ENCODE results near the gene CACNB3. TPM values are rescaled to one million over a fixed set of nuclear protein-coding genes. Genes with fewer than 3 reads are reported as not detected.

The CACNB3 gene
- total and polyA plus RNA-seq, 2 experiments from 2014 or later = 23.2 to 28.6 TPM

GRCh38 chr12:48800971-48801370, 17.3 kb upstream of the CACNB3 start:
- TF ChIP-seq CTCF (IDR thresholded peaks at IDR 0.05; ENCODE audit: poor library complexity) (no peak), EZH2 (IDR thresholded peaks at IDR 0.05; ENCODE audit: borderline replicate concordance) (no peak), EZH2phosphoT487 (IDR thresholded peaks at IDR 0.05; ENCODE audit: low read depth, severe bottlenecking, unreplicated experiment) (no peak)
- WGBS (ENCODE audit: low lambda C conversion rate, missing lambda C conversion rate) = 82% methylated on average over 14 of the region's 14 CpGs
- H3K4me2 ChIP-seq = no peak overlapping the region
- no peaks in the 10 kb centered on the region for H3K27me3 ChIP-seq
- no peaks in the 10 kb centered on the region for H3K36me3 ChIP-seq (replicated peaks; ENCODE audit: insufficient read depth, low read depth)
- no peaks in the 10 kb centered on the region for H4K20me1 ChIP-seq (ENCODE audit: insufficient read depth, poor library complexity, severe bottlenecking)
- no peak overlapping the region for H3K27ac ChIP-seq
- no peak overlapping the region for H3K4me3 ChIP-seq
- H3K9me2 ChIP-seq (replicated peaks; ENCODE audit: insufficient read depth) = no peaks in the 10 kb centered on the region
- no peaks in the 10 kb centered on the region for H3K9me3 ChIP-seq (ENCODE audit: low read depth)
- no peak for DNase-seq (ENCODE audit: low spot score)
- H3K4me1 ChIP-seq (ENCODE audit: insufficient read depth) = no peaks in the 10 kb centered on the region
- H2AFZ ChIP-seq = no peak overlapping the region
- H3K79me2 ChIP-seq = no peaks in the 10 kb centered on the region

- Histone ChIP-seq H3K79me2 (no peaks in the 10 kb centered on the region), H4K20me1 (ENCODE audit: insufficient read depth, poor library complexity, severe bottlenecking) (no peaks in the 10 kb centered on the region), H3K36me3 (replicated peaks; ENCODE audit: insufficient read depth, low read depth) (no peaks in the 10 kb centered on the region), H3K9me3 (ENCODE audit: low read depth) (no peaks in the 10 kb centered on the region), H3K4me1 (ENCODE audit: insufficient read depth) (no peaks in the 10 kb centered on the region), H2AFZ (no peak overlapping the region), H3K9me2 (replicated peaks; ENCODE audit: insufficient read depth) (no peaks in the 10 kb centered on the region), H3K4me3 (no peak overlapping the region), H3K27ac (no peak overlapping the region), H3K27me3 (no peaks in the 10 kb centered on the region), H3K4me2 (no peak overlapping the region)
- DNase-seq (ENCODE audit: low spot score) = no peak
- WGBS (ENCODE audit: low lambda C conversion rate, missing lambda C conversion rate) = 55% methylated on average over 1 of the region's 1 CpG
- TF ChIP-seq CTCF (IDR thresholded peaks at IDR 0.05; ENCODE audit: poor library complexity) = no peak
- no peak for TF ChIP-seq EZH2 (IDR thresholded peaks at IDR 0.05; ENCODE audit: borderline replicate concordance)
- no peak for TF ChIP-seq EZH2phosphoT487 (IDR thresholded peaks at IDR 0.05; ENCODE audit: low read depth, severe bottlenecking, unreplicated experiment)
These were observed 14.6 kb upstream of the CACNB3 start for GRCh38 chr12:48803675-48804074.

- Histone ChIP-seq H3K4me3 (no peak overlapping the region), H3K27me3 (no peaks in the 10 kb centered on the region), H3K9me3 (ENCODE audit: low read depth) (no peaks in the 10 kb centered on the region), H3K27ac (no peak overlapping the region), H3K79me2 (no peaks in the 10 kb centered on the region), H3K4me2 (no peak overlapping the region), H2AFZ (no peak overlapping the region), H4K20me1 (ENCODE audit: insufficient read depth, poor library complexity, severe bottlenecking) (no peaks in the 10 kb centered on the region), H3K9me2 (replicated peaks; ENCODE audit: insufficient read depth) (no peaks in the 10 kb centered on the region), H3K36me3 (replicated peaks; ENCODE audit: insufficient read depth, low read depth) (no peaks in the 10 kb centered on the region), H3K4me1 (ENCODE audit: insufficient read depth) (peaks cover 22% of the 10 kb centered on the region)
- 96% methylated on average over 3 of the region's 3 CpGs for WGBS (ENCODE audit: low lambda C conversion rate, missing lambda C conversion rate)
- TF ChIP-seq EZH2phosphoT487 (IDR thresholded peaks at IDR 0.05; ENCODE audit: low read depth, severe bottlenecking, unreplicated experiment) (no peak), CTCF (IDR thresholded peaks at IDR 0.05; ENCODE audit: poor library complexity) (no peak), EZH2 (IDR thresholded peaks at IDR 0.05; ENCODE audit: borderline replicate concordance) (no peak)
- no peak for DNase-seq (ENCODE audit: low spot score)
These were observed 10.3 kb upstream of the CACNB3 start for GRCh38 chr12:48807981-48808380.
